Inflammatory macrophage treated with lipopolysaccharide for 1 hour (primary cell): ENCODE measurements around the gene ATP9A.
"Not testable (repeated sequence)": the region's sequence is repeated elsewhere in the genome, so short reads cannot be mapped to it uniquely, and the experiment has no call there.

Experiments
- DNase-seq, 2 donors: peaks; one replicate each; pipeline ENCODE4 v3.0.0-alpha.2; 2020 to 2022

The ATP9A gene

GRCh38 chr20:51752343-51752951 is 15.7 kb downstream of the ATP9A start:
- DNase-seq, result no peak

- DNase-seq, result no peak
Measured at GRCh38 chr20:51750770-51751388, 17.3 kb downstream of the ATP9A start.

- peak; percentile 52 to 82 for DNase-seq
Measured at GRCh38 chr20:51750037-51750769, 18.0 kb downstream of the ATP9A start.

- DNase-seq, result peak in 1 of 2 donors; percentile 35
Measured at GRCh38 chr20:51749674-51750036, 18.5 kb downstream of the ATP9A start.

GRCh38 chr20:51747182-51747911 is 20.8 kb downstream of the ATP9A start:
- DNase-seq, result no peak

- no peak for DNase-seq
Measured at GRCh38 chr20:51745804-51746203, 22.4 kb downstream of the ATP9A start.

- DNase-seq, result no peak
Measured at GRCh38 chr20:51740838-51741237, 27.4 kb downstream of the ATP9A start.

GRCh38 chr20:51740308-51740707 is 27.9 kb downstream of the ATP9A start:
- not testable (repeated sequence) for DNase-seq

GRCh38 chr20:51739722-51740249 is 28.4 kb downstream of the ATP9A start:
- no peak for DNase-seq

- DNase-seq, result no peak
Measured at GRCh38 chr20:51738877-51739447, 29.2 kb downstream of the ATP9A start.

- not testable (repeated sequence) for DNase-seq
Measured at GRCh38 chr20:51738261-51738660, 29.9 kb downstream of the ATP9A start.

- no peak for DNase-seq
Measured at GRCh38 chr20:51736947-51737346, 31.2 kb downstream of the ATP9A start.

GRCh38 chr20:51735728-51736600 is 32.2 kb downstream of the ATP9A start:
- DNase-seq, result no peak

GRCh38 chr20:51734876-51735720 is 33.1 kb downstream of the ATP9A start:
- no peak for DNase-seq

- DNase-seq, result no peak
Measured at GRCh38 chr20:51733070-51733469, 35.1 kb downstream of the ATP9A start.

- no peak for DNase-seq
Measured at GRCh38 chr20:51732096-51732791, 35.9 kb downstream of the ATP9A start.

GRCh38 chr20:51731731-51732095 is 36.5 kb downstream of the ATP9A start:
- no peak for DNase-seq

GRCh38 chr20:51729771-51730170 is 38.4 kb downstream of the ATP9A start:
- DNase-seq, result no peak

- no peak for DNase-seq
Measured at GRCh38 chr20:51728737-51729136, 39.5 kb downstream of the ATP9A start.

GRCh38 chr20:51727872-51728271 is 40.3 kb downstream of the ATP9A start:
- no peak for DNase-seq
